Gastroesophageal sphincter (tissue), 3 donors: ENCODE data around the gene GRK5.

ENCODE experiments used
- EP300 ChIP-seq: sonication (generic); formaldehyde crosslinking; IDR thresholded peaks from one replicate; pipeline ENCODE4 v1.6.1; 2017; ENCODE audit warnings: antibody characterized with exemption, mild to moderate bottlenecking
- POLR2A ChIP-seq, 2 donors: fragments of 450-650 bp; IDR thresholded peaks; one replicate each; pipeline ENCODE4 v1.6.1; 2017; ENCODE audit warnings: antibody characterized with exemption in 2 of 2, mild to moderate bottlenecking in 2 of 2, moderate library complexity in 1 of 2
- POLR2AphosphoS5 ChIP-seq: sonication (generic); formaldehyde crosslinking; IDR thresholded peaks from one replicate; pipeline ENCODE4 v1.6.1; 2017; ENCODE audit warnings: antibody characterized with exemption
- TF ChIP-seq, protein P1 (sequence below), 4 experiments: fragments of 200-600 bp in 2 of 4; fragments of 450-650 bp in 2 of 4; sonication (generic) in 1 of 4; IDR thresholded peaks; one replicate each; pipeline ENCODE4 v1.5.1; 2017 to 2019; ENCODE audit warnings: antibody characterized with exemption in 4 of 4, mild to moderate bottlenecking in 2 of 4, moderate library complexity in 2 of 4

DNA sequence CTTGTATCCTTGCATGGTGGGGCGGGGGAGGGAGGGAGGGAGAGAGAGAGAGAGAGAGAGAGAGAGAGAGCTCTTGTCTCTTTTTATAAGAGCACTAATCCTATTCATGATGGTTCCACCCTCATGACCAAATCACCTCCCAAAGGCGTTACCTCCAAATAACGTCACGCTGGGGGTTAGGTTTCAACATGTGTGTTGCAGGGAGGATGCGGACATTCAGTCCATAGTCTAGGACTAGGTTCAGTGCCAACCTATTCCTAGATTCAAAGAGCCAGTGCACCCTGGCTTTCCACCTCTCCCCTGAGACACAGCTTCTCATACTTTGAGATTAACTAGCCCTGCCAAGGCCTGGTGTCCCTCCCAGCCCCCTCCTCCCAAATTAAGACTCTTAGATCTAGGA, 123.0 kb downstream of the GRK5 start:
- no peak for TF ChIP-seq POLR2A (IDR thresholded peaks at IDR 0.05)
- TF ChIP-seq, protein P1, sequence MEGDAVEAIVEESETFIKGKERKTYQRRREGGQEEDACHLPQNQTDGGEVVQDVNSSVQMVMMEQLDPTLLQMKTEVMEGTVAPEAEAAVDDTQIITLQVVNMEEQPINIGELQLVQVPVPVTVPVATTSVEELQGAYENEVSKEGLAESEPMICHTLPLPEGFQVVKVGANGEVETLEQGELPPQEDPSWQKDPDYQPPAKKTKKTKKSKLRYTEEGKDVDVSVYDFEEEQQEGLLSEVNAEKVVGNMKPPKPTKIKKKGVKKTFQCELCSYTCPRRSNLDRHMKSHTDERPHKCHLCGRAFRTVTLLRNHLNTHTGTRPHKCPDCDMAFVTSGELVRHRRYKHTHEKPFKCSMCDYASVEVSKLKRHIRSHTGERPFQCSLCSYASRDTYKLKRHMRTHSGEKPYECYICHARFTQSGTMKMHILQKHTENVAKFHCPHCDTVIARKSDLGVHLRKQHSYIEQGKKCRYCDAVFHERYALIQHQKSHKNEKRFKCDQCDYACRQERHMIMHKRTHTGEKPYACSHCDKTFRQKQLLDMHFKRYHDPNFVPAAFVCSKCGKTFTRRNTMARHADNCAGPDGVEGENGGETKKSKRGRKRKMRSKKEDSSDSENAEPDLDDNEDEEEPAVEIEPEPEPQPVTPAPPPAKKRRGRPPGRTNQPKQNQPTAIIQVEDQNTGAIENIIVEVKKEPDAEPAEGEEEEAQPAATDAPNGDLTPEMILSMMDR (IDR thresholded peaks at IDR 0.05), result no peak
- no peak for TF ChIP-seq POLR2AphosphoS5
- no peak for TF ChIP-seq EP300
